SHP77 (cell line): Measurements from ENCODE around the gene MYH10.
A peak's percentile ranks its signal among the peaks of the same experiment; 100 is the strongest.
"Not testable (repeated sequence)": the region's sequence is repeated elsewhere in the genome, so short reads cannot be mapped to it uniquely, and the experiment has no call there.

Experiments used
- DNase-seq, 2 experiments: peaks; one replicate each; lab custom pipeline; 2025; lab: John Stamatoyannopoulos, UW

MYH10 gene

GRCh38 chr17:8556074-8556473, 74.5 kb downstream of the MYH10 start:
- DNase-seq, result no peak

- DNase-seq, result no peak
Observed at GRCh38 chr17:8555062-8555461, 75.5 kb downstream of the MYH10 start.

- no peak for DNase-seq
Observed at GRCh38 chr17:8552577-8553320, 77.8 kb downstream of the MYH10 start.

GRCh38 chr17:8542599-8543502, 87.7 kb downstream of the MYH10 start:
- peak in 1 of 2 experiments; percentile 46 for DNase-seq

GRCh38 chr17:8539976-8540375, 90.5 kb downstream of the MYH10 start:
- not testable (repeated sequence) for DNase-seq

GRCh38 chr17:8537734-8538133, 92.8 kb downstream of the MYH10 start:
- DNase-seq, result no peak

GRCh38 chr17:8534498-8535188, 95.9 kb downstream of the MYH10 start:
- no peak for DNase-seq

- peak; percentile 15 to 32 for DNase-seq
Observed at GRCh38 chr17:8532021-8532420, 98.5 kb downstream of the MYH10 start.

GRCh38 chr17:8522577-8522976, 107.9 kb downstream of the MYH10 start:
- DNase-seq, result no peak

GRCh38 chr17:8520981-8521380, 109.5 kb downstream of the MYH10 start:
- no peak for DNase-seq

GRCh38 chr17:8518850-8519249, 111.7 kb downstream of the MYH10 start:
- no peak for DNase-seq

GRCh38 chr17:8518326-8518725, 112.2 kb downstream of the MYH10 start:
- DNase-seq, result no peak

GRCh38 chr17:8514801-8515200, 115.7 kb downstream of the MYH10 start:
- DNase-seq, result no peak

- no peak for DNase-seq
Observed at GRCh38 chr17:8506145-8506544, 124.4 kb downstream of the MYH10 start.

- no peak for DNase-seq
Observed at GRCh38 chr17:8504460-8505207, 125.9 kb downstream of the MYH10 start.

GRCh38 chr17:8503807-8504206, 126.7 kb downstream of the MYH10 start:
- DNase-seq, result no peak

- no peak for DNase-seq
Observed at GRCh38 chr17:8503368-8503767, 127.2 kb downstream of the MYH10 start.

GRCh38 chr17:8502126-8502525, 128.4 kb downstream of the MYH10 start:
- DNase-seq, result no peak

- DNase-seq, result no peak
Observed at GRCh38 chr17:8500609-8501008, 129.9 kb downstream of the MYH10 start.

- no peak for DNase-seq
Observed at GRCh38 chr17:8499614-8500013, 130.9 kb downstream of the MYH10 start.

- no peak for DNase-seq
Observed at GRCh38 chr17:8499171-8499570, 131.4 kb downstream of the MYH10 start.

- no peak for DNase-seq
Observed at GRCh38 chr17:8496081-8496480, 134.4 kb downstream of the MYH10 start.
